Measurements from ENCODE around the gene NEU1.
"Not testable (repeated sequence)": the region's sequence is repeated elsewhere in the genome, so short reads cannot be mapped to it uniquely, and the experiment has no call there.

The NEU1 gene

DNA sequence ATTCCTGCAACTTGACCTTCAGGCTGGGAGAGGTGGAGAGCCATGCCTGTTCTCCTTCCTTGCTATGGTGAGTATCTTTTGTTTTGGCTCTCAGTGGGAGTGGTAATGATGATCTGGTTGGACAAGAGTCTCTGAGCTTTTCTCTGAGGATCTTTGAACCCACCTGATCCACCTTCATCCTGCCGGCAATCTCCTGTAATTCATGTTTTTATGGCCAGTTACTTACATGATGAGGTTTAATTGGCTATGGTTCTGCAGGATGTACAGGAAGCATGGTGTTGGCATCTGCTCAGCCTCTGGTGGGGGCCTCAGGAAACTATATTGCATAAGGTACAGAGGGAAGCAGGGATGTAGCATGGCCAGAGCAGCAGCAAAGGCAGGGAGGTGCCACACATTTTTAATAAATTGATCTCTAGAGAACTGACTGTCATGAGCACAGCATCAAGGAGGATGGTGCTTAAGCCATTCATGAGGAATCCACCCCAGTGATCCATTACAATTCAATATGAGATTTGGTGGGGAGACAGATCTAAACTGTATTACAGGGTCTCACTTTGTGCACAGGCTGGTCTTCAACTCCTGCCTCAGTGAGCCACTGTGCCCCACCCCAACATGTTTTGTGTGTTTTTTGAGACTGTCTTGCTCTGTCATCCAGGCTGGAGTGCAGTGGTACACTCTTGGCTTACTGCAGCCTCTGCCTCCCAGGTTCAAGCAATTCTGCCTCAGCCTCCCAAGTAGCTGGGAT is 25.1 kb downstream of the NEU1 start:
- FAIRE-seq: no peak

DNA sequence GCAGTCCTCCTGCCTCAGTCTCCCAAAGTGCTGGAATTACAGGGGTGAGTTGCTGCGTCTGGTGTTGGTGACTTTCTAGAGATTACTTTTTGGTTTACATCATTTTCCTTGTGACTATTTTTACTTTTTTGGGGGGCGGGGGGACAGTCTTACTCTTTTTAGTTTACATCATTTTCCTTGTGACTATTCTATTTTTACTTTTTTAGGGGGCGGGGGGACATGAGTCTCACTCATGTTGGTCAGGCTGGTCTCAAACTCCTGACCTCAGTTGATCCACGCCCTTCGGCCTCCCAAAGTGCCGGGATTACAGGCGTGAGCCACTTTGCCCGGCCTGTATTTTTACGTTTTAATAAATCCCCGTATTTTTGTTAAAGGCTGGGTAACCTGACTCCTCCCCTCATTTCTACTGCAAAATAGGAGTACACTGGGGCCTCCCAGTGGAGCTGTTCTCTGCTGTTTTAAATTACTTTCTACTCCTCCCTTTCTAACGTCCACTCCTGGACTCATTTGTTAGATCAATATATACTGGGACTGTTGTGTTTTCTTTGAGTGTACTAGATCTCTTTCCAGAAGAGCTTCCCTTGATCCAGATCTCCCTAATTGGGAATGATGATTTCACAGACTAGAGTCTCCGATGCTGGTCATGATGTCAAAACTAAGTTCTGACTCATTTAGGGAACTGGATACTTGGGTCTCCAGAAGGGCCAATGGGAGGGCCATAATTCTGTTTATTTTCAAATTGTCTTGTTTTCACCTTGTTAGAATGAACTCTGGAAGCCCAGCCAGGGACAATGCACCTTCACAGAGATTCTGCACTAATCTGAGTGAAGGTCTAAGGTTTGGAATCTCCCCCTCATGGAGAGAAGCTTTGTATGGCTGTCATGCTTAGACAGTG is 25.9 kb downstream of the NEU1 start:
- FAIRE-seq: no peak

DNA sequence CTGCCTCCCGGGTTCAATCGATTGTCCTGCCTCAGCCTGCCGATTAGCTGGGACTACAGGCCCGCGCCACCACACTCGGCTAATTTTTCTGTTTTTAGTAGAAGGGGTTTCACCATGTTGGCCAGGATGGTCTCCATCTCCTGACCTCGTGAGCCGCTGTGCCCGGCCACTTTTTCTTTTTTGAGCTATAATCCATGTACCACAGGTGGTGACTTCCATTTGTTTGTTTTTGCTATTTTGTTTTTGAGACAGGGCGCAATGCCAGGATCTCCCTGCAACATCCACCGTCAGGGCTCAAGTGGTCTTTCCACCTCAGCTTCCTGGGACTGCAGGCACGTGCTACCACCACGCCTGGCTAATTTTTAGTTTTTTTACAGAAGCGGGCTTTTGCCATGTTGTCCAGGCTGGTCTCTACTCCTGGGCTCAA is 26.6 kb downstream of the NEU1 start:
- FAIRE-seq: no peak

DNA sequence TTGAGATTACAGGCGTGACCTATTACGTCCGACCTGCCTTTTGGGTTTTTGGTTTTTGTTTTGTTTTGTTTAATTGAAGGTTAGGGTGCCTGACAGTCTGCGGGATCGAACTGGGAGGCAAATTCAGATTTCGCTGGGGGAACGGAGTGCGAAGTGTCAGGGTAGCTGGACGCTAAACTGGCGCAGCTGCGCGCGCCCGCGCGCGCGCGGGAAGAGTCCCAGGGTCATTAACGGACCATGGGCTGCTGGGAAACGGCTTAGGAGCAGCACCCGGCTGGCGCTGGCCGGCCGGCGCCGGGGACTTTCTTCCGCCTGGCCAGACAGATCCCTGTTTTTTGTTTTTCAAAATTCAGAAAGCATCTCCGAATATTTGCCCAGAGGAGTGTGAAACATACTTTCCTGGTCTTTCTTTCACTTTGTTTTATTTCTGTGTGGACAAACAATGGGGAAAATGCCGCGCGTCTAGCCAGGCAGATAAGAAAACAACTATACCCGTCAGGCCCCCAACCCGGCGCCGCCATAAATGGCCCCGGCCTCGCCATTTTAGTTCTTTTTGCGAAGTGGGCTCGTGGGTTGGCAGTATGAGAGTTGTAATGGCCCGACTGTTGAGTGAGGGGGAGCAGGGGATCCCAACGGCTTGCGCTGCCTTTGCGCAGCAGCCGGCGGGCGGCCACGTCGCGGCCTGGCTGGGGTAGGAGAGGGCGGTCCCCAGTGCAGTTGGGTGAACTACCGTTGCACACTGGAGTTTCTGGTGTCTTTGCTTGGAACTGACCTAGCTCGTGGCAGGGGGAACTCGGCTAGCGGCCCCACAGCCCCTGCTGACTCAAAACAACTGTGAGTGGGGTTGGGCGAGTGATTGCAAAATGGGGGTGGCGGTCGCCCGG is 28.0 kb downstream of the NEU1 start:
- FAIRE-seq: no peak

DNA sequence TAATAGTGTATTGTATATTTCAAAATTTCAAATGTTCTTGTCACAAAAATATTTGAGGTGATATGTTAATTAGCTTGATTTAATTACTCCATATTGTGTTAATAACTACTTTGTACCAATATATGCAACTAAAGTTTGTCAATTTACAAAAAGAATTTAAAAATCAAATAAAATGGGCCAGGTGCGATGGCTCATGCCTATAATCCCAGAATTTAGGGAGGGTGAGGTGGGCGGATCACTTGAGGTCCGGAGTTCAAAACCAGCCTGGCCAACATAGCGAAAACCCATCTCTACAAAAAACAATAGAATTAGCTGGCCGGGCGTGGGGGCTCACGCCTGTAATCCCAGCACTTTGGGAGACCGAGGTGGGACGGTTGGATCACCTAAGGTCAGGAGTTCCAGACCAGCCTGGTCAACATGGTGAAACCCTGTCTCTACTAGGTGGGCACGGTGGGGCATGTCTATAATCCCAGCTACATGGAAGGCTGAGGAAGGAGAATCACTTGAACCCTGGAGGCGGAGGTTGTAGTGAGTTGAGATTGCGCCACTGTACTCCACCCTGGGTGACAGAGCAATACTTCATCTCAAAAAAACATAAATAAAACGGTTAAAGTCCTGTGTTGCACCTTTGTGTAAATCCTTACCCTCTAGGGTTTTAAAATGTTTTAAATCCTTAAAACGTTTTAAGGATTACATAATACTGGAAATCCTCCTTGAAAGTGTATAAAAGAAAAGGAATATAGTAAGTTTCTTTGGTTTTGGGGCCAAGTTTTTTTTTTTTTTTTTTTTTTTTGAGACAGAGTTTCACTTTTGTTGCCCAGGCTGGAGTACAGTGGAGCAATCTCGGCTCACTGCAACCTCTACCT is 31.0 kb downstream of the NEU1 start:
- no peak for FAIRE-seq

DNA sequence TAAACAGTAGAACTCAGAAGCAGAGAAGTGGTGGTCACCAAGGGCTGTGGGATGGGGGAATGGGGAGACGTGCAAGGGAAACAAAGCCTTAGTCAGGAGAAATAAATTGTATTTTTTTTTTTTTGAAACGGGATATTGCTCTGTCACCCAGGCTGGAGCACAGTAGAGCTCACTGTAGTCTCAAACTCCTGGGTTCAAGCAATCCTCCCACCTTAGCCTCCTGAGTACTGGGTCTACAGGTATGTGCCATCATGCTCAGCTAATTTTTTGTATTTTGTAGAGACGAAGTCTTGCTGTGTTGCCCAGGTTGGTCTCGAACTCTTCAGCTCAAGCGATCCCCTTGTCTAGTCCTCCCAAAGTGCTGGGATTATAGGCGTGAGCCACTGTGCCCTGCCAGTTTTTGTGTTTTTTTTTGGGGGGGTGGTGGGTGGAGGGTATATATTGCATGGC is 31.7 kb downstream of the NEU1 start:
- FAIRE-seq: no peak

DNA sequence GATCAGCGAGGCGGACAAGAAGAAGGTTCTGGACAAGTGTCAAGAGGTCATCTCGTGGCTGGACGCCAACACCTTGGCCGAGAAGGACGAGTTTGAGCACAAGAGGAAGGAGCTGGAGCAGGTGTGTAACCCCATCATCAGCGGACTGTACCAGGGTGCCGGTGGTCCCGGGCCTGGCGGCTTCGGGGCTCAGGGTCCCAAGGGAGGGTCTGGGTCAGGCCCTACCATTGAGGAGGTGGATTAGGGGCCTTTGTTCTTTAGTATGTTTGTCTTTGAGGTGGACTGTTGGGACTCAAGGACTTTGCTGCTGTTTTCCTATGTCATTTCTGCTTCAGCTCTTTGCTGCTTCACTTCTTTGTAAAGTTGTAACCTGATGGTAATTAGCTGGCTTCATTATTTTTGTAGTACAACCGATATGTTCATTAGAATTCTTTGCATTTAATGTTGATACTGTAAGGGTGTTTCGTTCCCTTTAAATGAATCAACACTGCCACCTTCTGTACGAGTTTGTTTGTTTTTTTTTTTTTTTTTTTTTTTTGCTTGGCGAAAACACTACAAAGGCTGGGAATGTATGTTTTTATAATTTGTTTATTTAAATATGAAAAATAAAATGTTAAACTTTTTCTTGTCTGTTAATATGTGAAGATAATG is 32.9 kb downstream of the NEU1 start:
- peak; percentile 24 for FAIRE-seq

DNA sequence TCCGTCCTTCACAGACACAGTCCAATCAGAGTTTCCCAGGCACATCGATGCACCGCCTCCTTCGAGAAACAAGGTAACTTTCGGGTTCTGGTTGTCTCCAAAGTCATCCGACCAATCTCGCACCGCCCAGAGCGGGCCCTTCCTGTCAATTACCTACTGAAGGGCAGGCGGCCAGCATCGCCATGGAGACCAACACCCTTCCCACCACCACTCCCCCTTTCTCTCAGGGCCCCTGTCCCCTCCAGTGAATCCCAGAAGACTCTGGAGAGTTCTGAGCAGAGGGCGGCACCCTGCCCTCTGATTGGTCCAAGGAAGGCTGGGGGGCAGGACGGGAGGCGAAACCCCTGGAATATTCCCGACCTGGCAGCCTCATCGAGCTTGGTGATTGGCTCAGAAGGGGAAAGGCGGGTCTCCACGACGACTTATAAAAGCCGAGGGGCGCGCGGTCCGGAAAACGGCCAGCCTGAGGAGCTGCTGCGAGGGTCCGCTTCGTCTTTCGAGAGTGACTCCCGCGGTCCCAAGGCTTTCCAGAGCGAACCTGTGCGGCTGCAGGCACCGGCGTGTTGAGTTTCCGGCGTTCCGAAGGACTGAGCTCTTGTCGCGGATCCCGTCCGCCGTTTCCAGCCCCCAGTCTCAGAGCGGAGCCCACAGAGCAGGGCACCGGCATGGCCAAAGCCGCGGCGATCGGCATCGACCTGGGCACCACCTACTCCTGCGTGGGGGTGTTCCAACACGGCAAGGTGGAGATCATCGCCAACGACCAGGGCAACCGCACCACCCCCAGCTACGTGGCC is 35.1 kb downstream of the NEU1 start, which contains the start of gene HSPA1B:
Gene HSPA1B (plus strand): TSS at position 453 of the 794 bp plus-strand sequence. CDS start 213 bp downstream, at position 666.
- FAIRE-seq: peak; percentile 43

DNA sequence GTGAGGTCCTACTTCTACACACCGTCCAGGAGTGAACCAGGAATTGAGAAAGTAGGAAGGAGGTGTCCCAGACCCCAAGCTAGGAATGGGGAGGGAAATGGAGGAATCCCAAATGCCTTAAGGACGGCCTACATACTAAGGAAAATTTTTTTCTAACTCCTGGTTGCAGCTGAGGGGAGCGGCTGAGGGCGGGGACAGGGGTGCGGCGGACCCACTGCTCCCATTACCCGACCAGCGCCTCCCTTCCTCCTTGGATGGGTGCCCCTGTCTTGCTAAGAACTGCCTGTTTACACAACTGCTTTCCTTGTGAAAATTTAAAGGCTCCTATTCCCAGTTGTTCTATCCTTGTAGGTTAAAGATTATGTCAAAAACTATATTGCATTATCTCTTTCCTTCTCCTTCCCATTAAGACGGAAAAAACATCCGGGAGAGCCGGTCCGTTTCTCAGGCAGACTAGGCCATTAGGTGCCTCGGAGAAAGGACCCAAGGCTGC is 35.8 kb downstream of the NEU1 start:
- FAIRE-seq: no peak

DNA sequence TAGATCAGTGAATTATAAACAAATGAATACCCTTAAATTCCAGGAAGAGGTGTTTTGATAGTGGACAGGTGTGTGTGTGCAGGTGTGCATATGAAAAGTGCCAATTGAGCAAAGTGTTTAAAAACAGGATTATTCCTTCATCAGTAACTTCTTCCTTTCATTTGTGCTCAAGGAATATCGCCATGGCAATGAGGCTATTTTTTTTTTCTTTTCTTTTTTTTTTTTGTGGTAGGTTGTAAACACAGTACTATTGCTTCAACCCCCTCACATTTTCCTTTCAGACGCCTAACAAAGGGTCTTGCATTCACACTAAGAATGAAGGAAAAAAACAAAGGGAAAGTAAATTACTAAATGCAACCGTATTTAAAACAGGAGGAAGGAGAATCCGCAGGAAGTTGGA is 37.1 kb downstream of the NEU1 start:
- FAIRE-seq: no peak

DNA sequence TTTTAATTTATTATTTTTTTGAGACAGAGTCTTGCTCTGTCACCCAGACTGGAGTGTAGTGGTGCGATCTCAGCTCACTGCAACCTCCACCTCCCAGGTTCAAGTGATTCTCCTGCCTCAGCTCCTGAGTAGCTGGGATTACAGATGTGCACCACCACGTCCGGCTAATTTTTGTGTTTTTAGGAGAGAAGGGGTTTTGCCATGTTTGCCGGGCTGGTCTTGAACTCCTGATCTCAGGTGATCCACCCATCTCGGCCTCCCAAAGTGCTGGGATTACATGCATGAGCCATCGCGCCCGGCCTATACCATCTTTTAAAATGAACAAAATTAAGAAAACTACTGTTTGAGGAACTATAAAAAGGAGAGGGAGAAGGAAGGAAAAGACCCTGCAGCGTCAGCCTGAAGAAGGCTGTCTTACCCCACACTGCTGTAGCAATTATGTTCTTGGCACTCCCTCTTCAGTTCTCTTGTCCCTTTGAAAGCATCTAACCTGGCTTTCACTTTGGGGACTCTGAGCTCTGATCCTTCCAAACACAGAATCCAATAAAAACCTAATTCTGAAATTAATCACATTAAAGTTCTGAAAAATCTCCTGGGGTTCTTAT is 38.9 kb downstream of the NEU1 start:
- not testable (repeated sequence) for FAIRE-seq

DNA sequence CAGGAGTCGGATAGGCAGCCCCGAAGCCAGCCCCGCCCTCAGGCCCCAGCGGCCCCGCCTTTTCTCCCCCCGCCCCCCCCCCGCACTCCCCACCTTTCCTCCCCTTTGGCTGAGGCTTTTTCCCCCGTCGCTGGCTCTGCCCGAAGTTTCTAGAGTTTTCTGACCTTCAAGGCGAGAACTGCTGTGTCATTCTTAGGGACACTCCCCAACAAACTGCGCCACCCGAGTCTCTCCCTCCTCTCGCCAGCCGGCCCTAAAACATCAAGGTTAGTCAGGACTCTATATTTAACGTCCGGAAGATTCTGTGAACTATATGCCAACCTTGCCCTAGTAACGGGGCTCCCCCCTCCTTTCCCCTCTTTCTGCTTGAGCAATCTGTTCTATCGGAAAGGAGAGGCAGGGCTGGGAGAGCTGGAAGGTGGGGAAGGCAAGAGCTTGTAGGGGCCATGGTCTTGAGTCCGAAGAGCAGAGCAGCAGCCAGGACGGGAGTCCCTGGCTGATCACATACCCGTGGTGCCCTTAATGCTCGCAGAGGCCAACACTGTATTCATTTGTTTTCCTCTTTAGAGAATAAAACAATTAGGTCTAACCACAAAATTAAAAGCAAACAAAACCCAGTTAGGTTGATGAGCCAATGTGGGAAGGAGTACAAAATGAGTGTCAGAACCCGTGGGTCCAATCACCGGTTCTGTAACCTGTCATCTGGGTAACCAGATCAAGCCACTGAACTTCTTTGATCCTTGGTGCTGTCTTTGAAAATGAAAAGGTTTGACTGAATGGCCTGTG is 40.4 kb downstream of the NEU1 start:
- FAIRE-seq: no peak

DNA sequence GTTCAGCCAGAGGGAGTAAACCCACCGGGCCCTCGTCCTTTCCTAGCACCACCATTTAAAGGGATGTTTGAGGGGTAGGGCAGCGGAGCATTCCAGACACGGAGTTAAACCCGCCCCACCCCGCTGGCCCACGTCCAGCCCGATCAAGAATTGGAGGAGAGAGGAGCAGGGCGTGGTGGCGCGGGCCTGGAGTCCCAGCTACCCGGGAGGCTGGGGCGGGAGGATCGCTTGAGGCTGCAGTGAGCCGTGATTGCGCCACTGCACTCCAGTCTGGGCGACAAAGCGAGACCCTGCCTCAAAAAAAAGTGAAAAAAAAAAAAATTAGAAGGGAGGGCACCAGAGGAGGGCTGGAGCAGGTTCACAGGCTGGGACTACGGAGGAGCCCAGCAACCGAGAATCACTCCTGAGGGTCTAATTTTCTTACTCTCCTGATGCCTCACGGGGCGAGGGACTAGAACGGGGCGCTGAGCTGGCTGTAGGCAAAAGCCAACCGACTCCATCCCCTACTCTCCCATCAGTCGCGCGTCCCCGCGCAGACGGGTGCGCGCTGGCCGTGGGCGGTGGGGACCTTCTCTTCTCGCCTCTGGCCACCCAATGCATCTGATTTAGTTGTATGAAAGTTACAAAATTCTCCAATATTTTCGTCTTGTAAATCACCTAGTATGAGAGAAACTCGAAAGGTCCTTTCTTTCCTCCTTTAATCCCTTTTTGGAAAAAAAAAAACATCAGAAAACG is 41.2 kb downstream of the NEU1 start:
- no peak for FAIRE-seq

DNA sequence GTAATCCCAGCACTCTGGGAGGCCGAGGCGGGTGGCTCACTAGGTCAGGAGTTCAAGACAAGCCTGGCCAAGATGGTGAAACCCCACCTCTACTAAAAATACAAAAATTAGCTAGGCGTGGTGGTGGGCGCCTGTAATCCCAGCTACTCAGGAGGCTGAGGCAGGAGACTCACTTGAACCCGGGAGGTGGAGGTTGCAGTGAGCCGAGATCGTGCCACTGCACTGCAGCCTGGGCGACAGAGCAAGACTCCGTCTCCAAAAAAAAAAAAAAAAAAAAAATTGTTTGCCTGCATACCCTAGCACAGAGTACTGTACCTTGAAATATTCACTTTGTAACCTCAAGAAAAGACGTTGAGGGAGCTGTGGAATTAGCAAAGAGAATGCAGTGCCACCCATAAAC is 42.2 kb downstream of the NEU1 start:
- FAIRE-seq: not testable (repeated sequence)

DNA sequence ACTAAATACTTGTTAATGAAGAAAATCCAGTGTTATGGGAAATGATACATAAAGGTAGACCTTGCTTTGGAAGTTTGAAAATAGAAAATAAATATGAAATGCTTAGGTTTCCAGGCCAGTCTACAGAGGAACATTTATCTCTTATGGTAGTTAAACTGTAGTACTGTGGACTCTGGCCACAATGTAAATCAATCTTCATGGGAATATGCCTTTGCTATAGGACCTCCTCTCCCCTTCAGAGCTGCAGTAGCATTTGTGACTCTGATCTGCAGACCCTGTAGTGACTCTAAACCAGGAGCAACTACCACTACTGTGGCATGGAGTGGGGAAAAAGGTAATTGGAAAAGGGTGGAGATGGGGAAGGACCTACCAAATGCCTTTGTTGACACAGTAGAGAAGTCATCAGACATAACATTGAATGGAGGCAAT is 42.7 kb downstream of the NEU1 start:
- no peak for FAIRE-seq

DNA sequence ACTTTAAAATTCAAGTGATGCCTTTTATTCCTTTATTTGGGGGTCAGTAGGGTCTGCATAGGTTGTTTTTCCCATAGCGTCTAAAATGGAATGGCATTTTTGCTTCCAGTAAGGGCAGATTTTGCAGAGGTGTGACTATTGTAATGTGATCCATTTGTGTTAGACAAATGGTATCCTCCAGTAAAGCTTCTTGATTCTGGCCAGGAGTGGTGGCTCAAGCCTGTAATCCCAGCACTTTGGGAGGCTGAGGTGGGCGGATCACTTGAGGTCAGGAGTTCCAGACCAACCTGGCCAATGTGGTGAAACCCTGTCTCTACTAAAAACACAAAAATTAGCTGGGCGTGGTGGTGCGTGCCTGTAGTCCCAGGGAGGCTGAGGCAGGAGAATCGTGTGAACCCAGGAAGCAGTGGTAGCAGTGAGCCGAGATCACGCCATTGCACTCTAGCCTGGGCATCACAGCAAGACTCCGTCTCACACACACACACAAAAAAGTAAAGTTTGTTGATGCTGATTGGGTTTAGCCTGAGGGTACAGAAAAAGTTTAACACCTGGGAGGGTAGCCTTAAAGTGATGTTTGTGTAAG is 44.6 kb downstream of the NEU1 start:
- FAIRE-seq: not testable (repeated sequence)

DNA sequence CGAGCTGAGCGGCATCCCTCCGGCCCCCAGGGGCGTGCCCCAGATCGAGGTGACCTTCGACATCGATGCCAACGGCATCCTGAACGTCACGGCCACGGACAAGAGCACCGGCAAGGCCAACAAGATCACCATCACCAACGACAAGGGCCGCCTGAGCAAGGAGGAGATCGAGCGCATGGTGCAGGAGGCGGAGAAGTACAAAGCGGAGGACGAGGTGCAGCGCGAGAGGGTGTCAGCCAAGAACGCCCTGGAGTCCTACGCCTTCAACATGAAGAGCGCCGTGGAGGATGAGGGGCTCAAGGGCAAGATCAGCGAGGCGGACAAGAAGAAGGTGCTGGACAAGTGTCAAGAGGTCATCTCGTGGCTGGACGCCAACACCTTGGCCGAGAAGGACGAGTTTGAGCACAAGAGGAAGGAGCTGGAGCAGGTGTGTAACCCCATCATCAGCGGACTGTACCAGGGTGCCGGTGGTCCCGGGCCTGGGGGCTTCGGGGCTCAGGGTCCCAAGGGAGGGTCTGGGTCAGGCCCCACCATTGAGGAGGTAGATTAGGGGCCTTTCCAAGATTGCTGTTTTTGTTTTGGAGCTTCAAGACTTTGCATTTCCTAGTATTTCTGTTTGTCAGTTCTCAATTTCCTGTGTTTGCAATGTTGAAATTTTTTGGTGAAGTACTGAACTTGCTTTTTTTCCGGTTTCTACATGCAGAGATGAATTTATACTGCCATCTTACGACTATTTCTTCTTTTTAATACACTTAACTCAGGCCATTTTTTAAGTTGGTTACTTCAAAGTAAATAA is 45.3 kb downstream of the NEU1 start:
- not testable (repeated sequence) for FAIRE-seq
